HepG2 (cell line): ENCODE measurements around the gene ERO1A. TPM values are rescaled to one million over a fixed set of nuclear protein-coding genes. Genes with fewer than 3 reads are reported as not detected.

Source experiments
- BORCS8-MEF2B ChIP-seq: sonication (generic); formaldehyde crosslinking; IDR thresholded peaks from 2 replicates; pipeline ENCODE4 v1.8.0; 2022; ENCODE audit warnings: mild to moderate bottlenecking, missing genetic modification reagents
- CBX5 ChIP-seq: sonication (generic); formaldehyde crosslinking; IDR thresholded peaks from 2 replicates; pipeline ENCODE4 v1.4.0; 2020; ENCODE audit warnings: missing genetic modification reagents, borderline replicate concordance
- ELF1 ChIP-seq: sonication (generic); formaldehyde crosslinking; IDR thresholded peaks from 2 replicates; pipeline ENCODE4 v1.4.0; 2020; ENCODE audit warnings: missing genetic modification reagents
- FOXM1 ChIP-seq: sonication (generic); formaldehyde crosslinking; IDR thresholded peaks from 2 replicates; pipeline ENCODE4 v1.5.0; 2020; ENCODE audit warnings: missing genetic modification reagents
- KLF11 ChIP-seq: IDR thresholded peaks from 2 replicates; pipeline ENCODE4 v1.6.1; 2016; ENCODE audit warnings: missing compliant biosample characterization
- MXD4 ChIP-seq: IDR thresholded peaks from 2 replicates; pipeline ENCODE4 v1.6.1; 2016; ENCODE audit warnings: mild to moderate bottlenecking, missing biosample characterization, missing genetic modification reagents
- NCOR1 ChIP-seq: fragments of 200-600 bp; sonication (generic); IDR thresholded peaks from 2 replicates; pipeline ENCODE4 v1.7.0; 2017; ENCODE audit warnings: antibody characterized with exemption, low read length, borderline replicate concordance
- NFRKB ChIP-seq: fragments of 450-650 bp; IDR thresholded peaks from 2 replicates; pipeline ENCODE4 v1.6.1; 2017
- PHF20 ChIP-seq: sonication (generic); formaldehyde crosslinking; IDR thresholded peaks from 2 replicates; pipeline ENCODE4 v1.5.0; 2020; ENCODE audit warnings: mild to moderate bottlenecking, missing genetic modification reagents
- RORA ChIP-seq: sonication (generic); formaldehyde crosslinking; IDR thresholded peaks from 2 replicates; pipeline ENCODE4 v1.5.0; 2020; ENCODE audit warnings: mild to moderate bottlenecking, missing genetic modification reagents, moderate library complexity
- RXRB ChIP-seq: IDR thresholded peaks from 2 replicates; pipeline ENCODE4 v1.6.1; 2016; ENCODE audit warnings: borderline replicate concordance, missing genetic modification reagents, missing compliant biosample characterization
- SIN3B ChIP-seq: fragments of 150-350 bp; IDR thresholded peaks from 2 replicates; pipeline ENCODE4 v1.6.1; 2014; ENCODE audit warnings: low read length
- ZIK1 ChIP-seq: sonication (generic); formaldehyde crosslinking; IDR thresholded peaks from 2 replicates; pipeline ENCODE4 v1.5.0; 2020; ENCODE audit warnings: mild to moderate bottlenecking, low read depth, missing genetic modification reagents, borderline replicate concordance
- ZNF670 ChIP-seq: sonication (generic); formaldehyde crosslinking; IDR thresholded peaks from 2 replicates; pipeline ENCODE4 v1.8.0; 2022; ENCODE audit warnings: mild to moderate bottlenecking, missing genetic modification reagents, borderline replicate concordance
- ZNF761 ChIP-seq: sonication (generic); formaldehyde crosslinking; conservative IDR thresholded peaks from 2 replicates; pipeline ENCODE4 v1.4.0; 2020; ENCODE audit warnings: mild to moderate bottlenecking, missing genetic modification reagents
- ZSCAN29 ChIP-seq: sonication (generic); formaldehyde crosslinking; conservative IDR thresholded peaks from 2 replicates; pipeline ENCODE4 v1.4.0; 2020; ENCODE audit warnings: mild to moderate bottlenecking, missing genetic modification reagents
- polyA plus RNA-seq, 8 experiments: library from polyadenylated mRNA; depleted of rRNA in 3 of 8; stranded (reverse) in 7 of 8; unstranded in 1 of 8; fragments of >200 nt; fragmentation: Illumina TruSeq in 4 of 8; extraction: Trizol in 4 of 8; gene quantifications; 2 replicates each; pipeline versions ENCODE4 v1.2.1 to v1.2.3, GENCODE V29; 2011 to 2016; ENCODE audit warnings: low read depth in 4 of 8, missing spikeins in 1 of 8, mixed read lengths in 1 of 8; ENCODE audit not compliant: insufficient read depth in 1 of 8
- total RNA-seq, 5 experiments: library from RNA; depleted of rRNA; stranded (reverse); fragments of >200 nt; fragmentation: Illumina TruSeq; extraction: Trizol; gene quantifications; 2 replicates each; pipeline ENCODE4 v1.2.3, GENCODE V29; 2016; ENCODE audit warnings: low read depth in 1 of 5
- TF ChIP-seq, protein P1 (sequence below): sonication (generic); formaldehyde crosslinking; IDR thresholded peaks from 2 replicates; pipeline ENCODE4 v1.4.0; 2020; ENCODE audit warnings: missing genetic modification reagents, borderline replicate concordance
- TF ChIP-seq, protein P2 (sequence below): sonication (generic); formaldehyde crosslinking; conservative IDR thresholded peaks from 2 replicates; pipeline ENCODE4 v1.8.0; 2022; ENCODE audit warnings: mild to moderate bottlenecking, moderate library complexity, missing genetic modification reagents
- TF ChIP-seq, protein P3 (sequence below): IDR thresholded peaks from 2 replicates; pipeline ENCODE4 v1.6.1; 2016; ENCODE audit warnings: low read depth, borderline replicate concordance
- TF ChIP-seq, protein P4 (sequence below): sonication (generic); formaldehyde crosslinking; IDR thresholded peaks from 2 replicates; pipeline ENCODE4 v1.4.0; 2020; ENCODE audit warnings: missing genetic modification reagents

ERO1A gene
- total and polyA plus RNA-seq, 2 of the 13 experiments (the other 11 are each of a cell fraction or from before 2014, with no cell fraction given): 60.3 to 137 TPM

DNA sequence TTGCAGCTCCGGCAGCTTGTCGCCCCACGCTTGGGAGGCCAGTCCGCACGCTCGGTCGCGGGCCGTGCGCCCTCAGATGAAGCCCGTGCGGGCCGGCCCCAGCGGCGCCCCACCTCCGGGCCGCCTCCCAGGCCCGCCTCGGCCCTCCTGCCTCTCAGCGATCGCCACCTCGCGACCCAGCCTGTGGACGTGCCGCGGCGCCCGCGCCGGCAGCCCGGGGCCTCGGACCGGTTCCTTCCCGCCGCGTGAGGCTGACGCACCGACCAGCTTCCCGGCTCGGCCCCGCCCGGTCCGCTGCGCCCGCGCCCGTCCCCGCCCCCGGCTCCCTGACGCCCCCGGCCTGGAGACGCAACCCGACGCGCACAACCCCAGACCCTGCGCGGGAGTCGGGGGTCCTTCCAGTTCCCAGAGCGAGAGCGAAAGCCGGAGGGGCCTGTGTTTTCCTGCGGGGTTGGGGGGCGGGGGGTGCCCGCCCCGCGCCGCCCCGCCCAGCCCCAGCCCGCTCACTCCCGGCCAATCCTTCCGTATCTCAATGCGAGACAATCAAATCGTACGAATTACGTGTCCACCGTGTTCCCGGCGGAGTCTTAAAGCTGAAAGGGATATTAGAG lies at the start of gene ERO1A (continued):
- no peak for TF ChIP-seq FOXM1 (CRISPR knock-in tag)
- TF ChIP-seq, protein P1, sequence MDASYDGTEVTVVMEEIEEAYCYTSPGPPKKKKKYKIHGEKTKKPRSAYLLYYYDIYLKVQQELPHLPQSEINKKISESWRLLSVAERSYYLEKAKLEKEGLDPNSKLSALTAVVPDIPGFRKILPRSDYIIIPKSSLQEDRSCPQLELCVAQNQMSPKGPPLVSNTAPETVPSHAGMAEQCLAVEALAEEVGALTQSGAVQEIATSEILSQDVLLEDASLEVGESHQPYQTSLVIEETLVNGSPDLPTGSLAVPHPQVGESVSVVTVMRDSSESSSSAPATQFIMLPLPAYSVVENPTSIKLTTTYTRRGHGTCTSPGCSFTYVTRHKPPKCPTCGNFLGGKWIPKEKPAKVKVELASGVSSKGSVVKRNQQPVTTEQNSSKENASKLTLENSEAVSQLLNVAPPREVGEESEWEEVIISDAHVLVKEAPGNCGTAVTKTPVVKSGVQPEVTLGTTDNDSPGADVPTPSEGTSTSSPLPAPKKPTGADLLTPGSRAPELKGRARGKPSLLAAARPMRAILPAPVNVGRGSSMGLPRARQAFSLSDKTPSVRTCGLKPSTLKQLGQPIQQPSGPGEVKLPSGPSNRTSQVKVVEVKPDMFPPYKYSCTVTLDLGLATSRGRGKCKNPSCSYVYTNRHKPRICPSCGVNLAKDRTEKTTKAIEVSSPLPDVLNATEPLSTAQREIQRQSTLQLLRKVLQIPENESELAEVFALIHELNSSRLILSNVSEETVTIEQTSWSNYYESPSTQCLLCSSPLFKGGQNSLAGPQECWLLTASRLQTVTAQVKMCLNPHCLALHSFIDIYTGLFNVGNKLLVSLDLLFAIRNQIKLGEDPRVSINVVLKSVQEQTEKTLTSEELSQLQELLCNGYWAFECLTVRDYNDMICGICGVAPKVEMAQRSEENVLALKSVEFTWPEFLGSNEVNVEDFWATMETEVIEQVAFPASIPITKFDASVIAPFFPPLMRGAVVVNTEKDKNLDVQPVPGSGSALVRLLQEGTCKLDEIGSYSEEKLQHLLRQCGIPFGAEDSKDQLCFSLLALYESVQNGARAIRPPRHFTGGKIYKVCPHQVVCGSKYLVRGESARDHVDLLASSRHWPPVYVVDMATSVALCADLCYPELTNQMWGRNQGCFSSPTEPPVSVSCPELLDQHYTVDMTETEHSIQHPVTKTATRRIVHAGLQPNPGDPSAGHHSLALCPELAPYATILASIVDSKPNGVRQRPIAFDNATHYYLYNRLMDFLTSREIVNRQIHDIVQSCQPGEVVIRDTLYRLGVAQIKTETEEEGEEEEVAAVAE (CRISPR knock-in tag): no peak
- no peak for TF ChIP-seq PHF20 (CRISPR knock-in tag)
- no peak for TF ChIP-seq ZNF761 (CRISPR knock-in tag)
- no peak for TF ChIP-seq SIN3B
- TF ChIP-seq MXD4 (CRISPR knock-in tag): no peak
- no peak for TF ChIP-seq ZNF670
- 0 out of 2 replicates have a peak, but pooled peaks have one; percentile 2 for TF ChIP-seq ZIK1 (CRISPR knock-in tag)
- TF ChIP-seq, protein P2, sequence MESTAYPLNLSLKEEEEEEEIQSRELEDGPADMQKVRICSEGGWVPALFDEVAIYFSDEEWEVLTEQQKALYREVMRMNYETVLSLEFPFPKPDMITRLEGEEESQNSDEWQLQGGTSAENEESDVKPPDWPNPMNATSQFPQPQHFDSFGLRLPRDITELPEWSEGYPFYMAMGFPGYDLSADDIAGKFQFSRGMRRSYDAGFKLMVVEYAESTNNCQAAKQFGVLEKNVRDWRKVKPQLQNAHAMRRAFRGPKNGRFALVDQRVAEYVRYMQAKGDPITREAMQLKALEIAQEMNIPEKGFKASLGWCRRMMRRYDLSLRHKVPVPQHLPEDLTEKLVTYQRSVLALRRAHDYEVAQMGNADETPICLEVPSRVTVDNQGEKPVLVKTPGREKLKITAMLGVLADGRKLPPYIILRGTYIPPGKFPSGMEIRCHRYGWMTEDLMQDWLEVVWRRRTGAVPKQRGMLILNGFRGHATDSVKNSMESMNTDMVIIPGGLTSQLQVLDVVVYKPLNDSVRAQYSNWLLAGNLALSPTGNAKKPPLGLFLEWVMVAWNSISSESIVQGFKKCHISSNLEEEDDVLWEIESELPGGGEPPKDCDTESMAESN (CRISPR knock-in tag): no peak
- TF ChIP-seq ZSCAN29 (CRISPR knock-in tag): no peak
- no peak for TF ChIP-seq ELF1
- TF ChIP-seq, protein P3, sequence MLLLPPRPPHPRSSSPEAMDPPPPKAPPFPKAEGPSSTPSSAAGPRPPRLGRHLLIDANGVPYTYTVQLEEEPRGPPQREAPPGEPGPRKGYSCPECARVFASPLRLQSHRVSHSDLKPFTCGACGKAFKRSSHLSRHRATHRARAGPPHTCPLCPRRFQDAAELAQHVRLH (CRISPR knock-in tag): no peak
- TF ChIP-seq NFRKB: no peak
- no peak for TF ChIP-seq CBX5 (CRISPR knock-in tag)
- no peak for TF ChIP-seq NCOR1
- TF ChIP-seq KLF11 (CRISPR knock-in tag): no peak
- TF ChIP-seq, protein P4, sequence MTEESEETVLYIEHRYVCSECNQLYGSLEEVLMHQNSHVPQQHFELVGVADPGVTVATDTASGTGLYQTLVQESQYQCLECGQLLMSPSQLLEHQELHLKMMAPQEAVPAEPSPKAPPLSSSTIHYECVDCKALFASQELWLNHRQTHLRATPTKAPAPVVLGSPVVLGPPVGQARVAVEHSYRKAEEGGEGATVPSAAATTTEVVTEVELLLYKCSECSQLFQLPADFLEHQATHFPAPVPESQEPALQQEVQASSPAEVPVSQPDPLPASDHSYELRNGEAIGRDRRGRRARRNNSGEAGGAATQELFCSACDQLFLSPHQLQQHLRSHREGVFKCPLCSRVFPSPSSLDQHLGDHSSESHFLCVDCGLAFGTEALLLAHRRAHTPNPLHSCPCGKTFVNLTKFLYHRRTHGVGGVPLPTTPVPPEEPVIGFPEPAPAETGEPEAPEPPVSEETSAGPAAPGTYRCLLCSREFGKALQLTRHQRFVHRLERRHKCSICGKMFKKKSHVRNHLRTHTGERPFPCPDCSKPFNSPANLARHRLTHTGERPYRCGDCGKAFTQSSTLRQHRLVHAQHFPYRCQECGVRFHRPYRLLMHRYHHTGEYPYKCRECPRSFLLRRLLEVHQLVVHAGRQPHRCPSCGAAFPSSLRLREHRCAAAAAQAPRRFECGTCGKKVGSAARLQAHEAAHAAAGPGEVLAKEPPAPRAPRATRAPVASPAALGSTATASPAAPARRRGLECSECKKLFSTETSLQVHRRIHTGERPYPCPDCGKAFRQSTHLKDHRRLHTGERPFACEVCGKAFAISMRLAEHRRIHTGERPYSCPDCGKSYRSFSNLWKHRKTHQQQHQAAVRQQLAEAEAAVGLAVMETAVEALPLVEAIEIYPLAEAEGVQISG (CRISPR knock-in tag): peak; percentile 63
- TF ChIP-seq RORA (CRISPR knock-in tag): no peak
- no peak for TF ChIP-seq RXRB (CRISPR knock-in tag)
- TF ChIP-seq BORCS8-MEF2B (CRISPR knock-in tag): no peak
